HG03280 (cell line): ENCODE data around the gene GAS2L2.

Experiments
- ATAC-seq: cut with Tn5 transposase; IDR thresholded peaks from one replicate; pipeline ENCODE4 v1.9.1; 2021; ENCODE audit warnings: mild to moderate bottlenecking, moderate library complexity; ENCODE audit not compliant: unreplicated experiment

The GAS2L2 gene

DNA sequence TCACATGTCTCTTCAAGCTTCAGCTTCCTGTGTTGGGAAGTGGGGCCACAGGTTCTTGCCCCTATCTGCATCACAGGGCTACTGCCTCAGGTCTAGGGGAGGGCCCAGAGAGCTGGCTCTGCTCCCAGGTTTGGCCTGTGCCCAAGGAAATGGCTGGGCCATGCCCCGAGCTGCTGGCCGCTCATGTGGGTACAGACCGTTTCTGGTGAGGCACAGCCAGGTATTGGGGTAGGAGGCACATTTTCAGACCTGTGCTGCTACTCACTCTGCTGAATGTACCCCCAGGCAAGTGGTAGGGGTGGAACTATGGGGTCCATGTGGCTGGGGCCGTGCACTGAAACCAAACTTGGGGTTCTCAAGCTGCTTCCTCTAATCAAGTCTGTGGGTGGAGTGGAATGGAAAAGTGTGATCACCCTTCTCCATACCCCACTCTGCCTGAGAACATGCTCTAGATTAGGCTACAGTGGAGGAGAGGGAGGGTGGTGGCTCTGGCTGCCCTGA is 4.6 kb downstream of the GAS2L2 start:
- ATAC-seq: no peak

DNA sequence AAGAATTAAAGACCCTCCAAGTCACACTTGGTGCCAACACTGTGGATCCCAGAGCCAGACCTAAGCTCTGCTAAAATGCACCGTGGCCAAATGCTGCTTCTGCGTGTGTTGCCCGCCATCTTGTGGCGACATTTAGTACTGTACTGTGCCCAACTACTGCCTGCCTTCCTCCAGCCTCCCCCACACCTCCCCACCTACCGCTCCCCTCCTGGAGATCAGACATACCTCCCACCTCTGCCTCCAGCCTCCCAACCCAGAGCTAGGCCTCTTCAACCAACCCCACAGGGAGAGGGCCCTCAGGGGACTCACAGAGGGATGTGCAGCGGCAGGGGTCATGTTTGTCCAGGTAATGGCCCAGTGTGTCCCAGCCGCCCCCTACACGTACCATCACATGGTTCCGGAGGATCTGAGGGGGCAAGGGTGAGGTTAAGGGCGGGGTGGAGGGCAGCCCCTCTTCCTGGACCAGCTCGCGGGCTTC is 5.5 kb downstream of the GAS2L2 start:
- no peak for ATAC-seq

- ATAC-seq: no peak
Observed at GRCh38 chr17:35745749-35746320, 7.2 kb downstream of the GAS2L2 start.

DNA sequence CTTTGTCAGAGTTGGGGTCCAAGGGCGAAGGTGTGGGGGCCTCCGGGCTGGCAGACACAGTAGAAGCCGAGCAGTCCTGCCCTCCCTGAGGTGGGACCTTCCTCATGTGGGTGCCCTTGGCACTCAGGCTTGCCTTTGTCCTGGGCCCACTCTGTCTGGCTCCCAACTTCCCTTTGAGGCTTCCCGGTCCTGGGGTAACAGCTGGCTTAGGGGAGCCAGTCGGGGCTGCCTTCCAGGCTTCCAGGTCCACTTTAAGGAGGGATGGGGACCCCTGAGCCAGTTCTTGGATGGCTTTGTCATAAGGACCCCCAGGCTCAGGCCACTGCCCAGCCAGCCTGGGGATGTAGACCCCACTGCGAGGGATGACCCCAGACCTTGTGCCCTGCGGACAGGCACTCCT is 7.8 kb downstream of the GAS2L2 start:
- no peak for ATAC-seq

DNA sequence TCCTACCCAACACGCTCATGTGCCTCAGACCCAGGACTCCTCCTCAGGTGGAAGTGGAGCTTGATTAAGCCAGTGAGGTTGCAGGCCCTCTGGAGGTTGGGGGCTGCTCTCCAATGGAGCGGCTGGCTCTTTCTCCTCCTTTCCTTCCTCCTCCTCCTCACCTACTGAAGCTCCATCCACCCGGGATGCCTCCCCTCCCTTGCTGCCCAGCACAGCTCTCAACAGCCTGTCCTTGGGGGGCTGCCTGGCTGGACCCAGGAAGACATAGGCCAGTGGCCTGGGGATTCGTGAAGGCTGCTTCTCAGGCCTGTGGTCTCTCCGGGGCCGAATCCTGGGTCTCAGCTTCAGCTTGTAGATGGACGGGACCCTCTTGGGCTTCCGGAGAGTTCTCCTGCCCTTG is 8.2 kb downstream of the GAS2L2 start:
- ATAC-seq: no peak

DNA sequence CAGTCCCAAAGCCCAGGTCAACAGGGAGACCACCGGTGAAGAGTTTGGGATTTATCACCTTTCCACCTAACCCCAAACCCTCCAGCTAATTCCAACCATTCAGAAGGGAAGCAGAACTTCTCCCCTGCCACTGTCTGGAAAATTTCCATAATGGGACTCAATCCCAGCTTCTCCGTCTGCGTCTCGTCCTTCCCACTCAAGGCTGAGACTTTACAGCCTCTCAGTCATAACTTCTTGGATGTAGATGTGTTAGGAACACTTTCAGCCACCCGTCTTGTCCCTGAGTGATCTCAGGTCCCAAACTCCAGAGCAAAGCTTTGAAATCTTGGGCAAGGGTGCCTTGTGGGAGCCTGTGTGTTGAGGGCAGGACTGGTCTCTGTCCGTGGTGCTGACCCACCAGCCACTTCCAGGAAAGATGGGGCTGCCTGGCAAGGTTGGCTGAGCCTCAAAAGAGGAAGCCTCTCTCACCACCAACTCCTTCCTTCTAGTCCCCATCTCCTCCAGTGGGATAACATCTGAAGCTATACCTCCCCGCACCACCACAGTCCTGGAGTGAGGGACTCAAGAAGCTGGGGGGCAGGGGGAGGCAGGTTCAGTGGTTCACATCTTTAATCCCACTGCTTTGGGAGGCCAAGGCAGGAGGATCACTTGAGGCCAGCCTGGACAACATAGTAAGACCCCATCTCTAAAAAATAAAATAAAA is 9.3 kb downstream of the GAS2L2 start:
- ATAC-seq: no peak

DNA sequence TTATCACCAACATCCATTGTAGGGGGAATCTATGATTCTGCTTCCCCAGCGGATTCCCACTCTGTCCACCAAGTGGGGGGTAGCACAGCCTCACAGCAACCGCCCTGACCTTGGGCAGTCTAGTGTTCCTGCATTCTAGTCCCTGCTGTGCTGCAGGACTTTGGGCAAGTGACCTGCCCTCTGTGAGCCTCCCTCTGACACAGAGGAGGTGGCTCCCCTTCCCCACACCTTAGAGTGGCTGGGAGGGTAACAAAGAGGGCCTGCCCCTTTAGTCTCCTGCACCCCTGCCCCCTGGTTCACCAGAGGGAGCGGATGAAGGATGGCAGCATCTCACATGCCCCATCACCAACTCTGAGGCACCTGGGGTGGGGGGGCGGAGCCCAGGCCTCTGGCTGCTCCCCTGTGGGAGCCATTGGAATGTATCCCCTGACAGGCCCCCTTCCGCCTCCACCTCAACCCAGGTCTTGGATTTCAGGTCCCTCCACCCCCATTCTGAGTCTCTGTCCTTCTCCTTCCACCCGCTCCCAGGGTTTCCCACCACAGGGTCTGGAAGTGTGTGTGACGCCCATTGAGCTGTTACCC is 10.1 kb downstream of the GAS2L2 start:
- no peak for ATAC-seq

- no peak for ATAC-seq
Observed at GRCh38 chr17:35742496-35742895, 10.5 kb downstream of the GAS2L2 start.

- no peak for ATAC-seq
Observed at GRCh38 chr17:35740997-35741931, 11.8 kb downstream of the GAS2L2 start.

GRCh38 chr17:35740216-35740615 is 12.8 kb downstream of the GAS2L2 start:
- no peak for ATAC-seq

- no peak for ATAC-seq
Observed at GRCh38 chr17:35738519-35739133, 14.4 kb downstream of the GAS2L2 start.

- ATAC-seq: no peak
Observed at GRCh38 chr17:35736236-35736635, 16.8 kb downstream of the GAS2L2 start.

GRCh38 chr17:35735036-35735805 is 17.8 kb downstream of the GAS2L2 start:
- no peak for ATAC-seq

DNA sequence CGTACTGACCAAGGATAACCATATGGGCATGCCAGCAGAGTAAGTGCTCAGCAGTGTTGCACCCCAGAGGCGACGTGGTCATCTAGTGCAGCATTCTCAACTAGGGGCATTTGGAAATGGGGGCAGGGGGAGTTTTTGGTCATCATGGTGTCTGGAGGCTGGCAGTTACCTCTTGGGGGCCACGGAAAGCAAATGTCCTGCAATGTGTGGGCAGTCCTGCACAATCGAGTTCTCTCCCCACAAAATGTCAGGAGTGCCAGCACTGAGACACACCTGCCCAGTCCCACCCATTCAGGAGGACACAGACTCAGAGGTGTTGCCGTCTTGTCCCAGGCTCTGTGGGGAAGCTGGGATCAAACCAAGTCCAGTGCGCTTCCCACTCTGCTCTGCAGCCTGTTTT is 18.6 kb downstream of the GAS2L2 start:
- no peak for ATAC-seq

DNA sequence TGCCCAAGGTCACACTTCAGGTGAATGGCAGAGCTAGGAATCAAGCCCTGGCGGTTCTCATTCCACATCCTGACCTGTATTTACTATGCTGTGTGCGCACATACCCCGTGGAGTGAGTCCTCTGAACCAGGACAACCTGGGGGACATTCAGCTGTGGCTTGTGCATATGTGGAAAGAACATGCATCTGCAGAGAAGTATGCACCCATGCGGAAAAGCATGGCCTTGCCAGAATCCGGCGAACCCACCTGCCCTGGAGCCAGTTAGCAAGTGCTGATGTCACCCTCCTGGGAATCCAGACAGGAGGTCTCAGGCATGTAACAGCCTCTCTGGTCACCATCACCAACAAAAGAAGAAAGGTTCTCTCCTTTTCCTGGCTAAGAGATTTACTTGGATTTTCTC is 19.7 kb downstream of the GAS2L2 start:
- no peak for ATAC-seq

GRCh38 chr17:35732806-35733136 is 20.3 kb downstream of the GAS2L2 start:
- no peak for ATAC-seq

- ATAC-seq: no peak
Observed at GRCh38 chr17:35731917-35732805, 20.9 kb downstream of the GAS2L2 start.

DNA sequence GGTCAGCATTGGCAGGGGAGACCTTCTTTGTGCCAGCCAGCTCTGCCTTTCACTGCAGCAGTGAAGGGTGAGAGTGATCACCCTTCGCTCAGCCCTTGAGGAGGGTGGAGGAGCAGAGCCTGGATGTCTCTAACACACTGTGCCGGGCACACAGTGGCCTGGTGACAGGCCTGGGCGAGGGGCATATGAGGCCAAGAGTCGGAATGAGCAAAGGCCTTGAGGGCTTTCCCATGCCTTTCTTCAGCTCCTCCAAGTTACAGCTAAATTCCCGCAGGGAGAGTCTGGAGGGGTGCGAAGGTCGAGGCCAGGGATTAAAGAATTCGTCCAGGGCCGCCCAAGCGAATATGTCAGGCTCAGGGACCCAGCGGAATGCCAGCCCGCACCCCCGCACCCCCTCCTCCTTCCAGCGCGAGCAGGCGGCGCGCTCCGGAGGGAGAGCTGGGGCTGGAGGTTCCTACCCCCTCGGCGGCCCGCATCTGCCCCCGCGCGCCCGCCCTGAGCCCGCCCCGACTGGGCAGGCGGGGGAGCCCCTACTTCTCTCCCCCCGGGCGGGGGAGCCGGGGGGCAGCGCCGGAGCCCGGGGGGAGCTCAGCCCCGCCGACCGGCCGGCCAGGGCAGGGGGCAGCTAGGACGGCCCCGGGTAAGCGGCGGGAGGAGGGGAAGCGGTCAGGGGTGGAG is 21.7 kb downstream of the GAS2L2 start, which contains the start of gene RASL10B:
Gene RASL10B, plus strand, starts transcription at position 401 of the 678 bp plus-strand sequence. CDS start 3,546 bp downstream, outside the sequence.
- no peak for ATAC-seq
